Liver (tissue), 9 donors: Measurements from ENCODE around the gene NFIA. TPM values are rescaled to one million over a fixed set of nuclear protein-coding genes. Genes with fewer than 3 reads are reported as not detected.

ENCODE experiments used
- DNase-seq: peaks from one replicate; pipeline ENCODE4 v3.0.0-alpha.2; 2017; ENCODE audit warnings: low spot score
- H3K27ac ChIP-seq, 2 donors: one replicate each; pipeline ENCODE4 v1.7.0; 2013; ENCODE audit warnings: inconsistent platforms in 2 of 2, low read length in 2 of 2, control low read depth in 1 of 2, low read depth in 1 of 2, mild to moderate bottlenecking in 1 of 2
- H3K27me3 ChIP-seq, 4 donors: one replicate each; pipeline versions ENCODE4 v1.6.1 to v1.7.0; 2013; ENCODE audit warnings: low read length in 3 of 4, inconsistent platforms in 1 of 4, mild to moderate bottlenecking in 1 of 4, moderate library complexity in 1 of 4; ENCODE audit not compliant: control insufficient read depth in 4 of 4, insufficient read depth in 4 of 4
- H3K36me3 ChIP-seq, 4 donors: one replicate each; pipeline versions ENCODE4 v1.6.1 to v1.7.0; 2013; ENCODE audit warnings: low read length in 3 of 4, mild to moderate bottlenecking in 3 of 4, low read depth in 1 of 4, moderate library complexity in 1 of 4; ENCODE audit not compliant: control insufficient read depth in 4 of 4, insufficient read depth in 3 of 4
- H3K4me1 ChIP-seq, 4 donors: one replicate each; pipeline versions ENCODE4 v1.6.1 to v1.7.0; 2013; ENCODE audit warnings: low read length in 3 of 4, mild to moderate bottlenecking in 3 of 4, moderate library complexity in 1 of 4; ENCODE audit not compliant: control insufficient read depth in 4 of 4, insufficient read depth in 4 of 4
- H3K4me3 ChIP-seq, 3 donors: one replicate each; pipeline versions ENCODE4 v1.6.1 to v1.7.0; 2013; ENCODE audit warnings: low read length in 3 of 3, control low read depth in 1 of 3, low read depth in 1 of 3, mild to moderate bottlenecking in 1 of 3
- H3K9ac ChIP-seq, 2 donors: one replicate each; pipeline ENCODE4 v1.7.0; 2013; ENCODE audit warnings: low read length in 2 of 2, mild to moderate bottlenecking in 2 of 2, moderate library complexity in 2 of 2, control low read depth in 1 of 2, low read depth in 1 of 2
- H3K9me3 ChIP-seq, 4 donors: one replicate each; pipeline versions ENCODE4 v1.6.1 to v1.7.0; 2013; ENCODE audit warnings: low read length in 3 of 4; ENCODE audit not compliant: control insufficient read depth in 4 of 4
- EGR1 ChIP-seq, 2 donors: IDR thresholded peaks; 2 replicates each; pipeline ENCODE4 v1.6.1; 2016 to 2018; ENCODE audit warnings: antibody characterized with exemption in 2 of 2, low read depth in 2 of 2
- FOXA1 ChIP-seq: IDR thresholded peaks from 2 replicates; pipeline ENCODE4 v1.6.1; 2016; ENCODE audit warnings: antibody characterized with exemption
- FOXA2 ChIP-seq: IDR thresholded peaks from 2 replicates; pipeline ENCODE4 v1.6.1; 2016; ENCODE audit warnings: antibody characterized with exemption
- GABPA ChIP-seq, 2 donors: IDR thresholded peaks in 1 of 2; conservative IDR thresholded peaks in 1 of 2; 2 replicates each; pipeline ENCODE4 v1.6.1; 2016; ENCODE audit warnings: antibody characterized with exemption in 2 of 2, mild to moderate bottlenecking in 1 of 2, moderate library complexity in 1 of 2
- HNF4A ChIP-seq, 2 donors: conservative IDR thresholded peaks; 2 replicates each; pipeline ENCODE4 v1.6.1; 2016; ENCODE audit warnings: antibody characterized with exemption in 2 of 2, mild to moderate bottlenecking in 2 of 2
- HNF4G ChIP-seq: IDR thresholded peaks from 2 replicates; pipeline ENCODE4 v1.6.1; 2016; ENCODE audit warnings: antibody characterized with exemption
- JUND ChIP-seq, 2 donors: IDR thresholded peaks; 2 replicates each; pipeline ENCODE4 v1.6.1; 2016; ENCODE audit warnings: antibody characterized with exemption in 2 of 2
- NR2F2 ChIP-seq: IDR thresholded peaks from 2 replicates; pipeline ENCODE4 v1.6.1; 2016; ENCODE audit warnings: antibody characterized with exemption
- RAD21 ChIP-seq, 2 donors: IDR thresholded peaks; 2 replicates each; pipeline ENCODE4 v1.6.1; 2016; ENCODE audit warnings: antibody characterized with exemption in 2 of 2, mild to moderate bottlenecking in 2 of 2
- RXRA ChIP-seq, 2 donors: IDR thresholded peaks; 2 replicates each; pipeline ENCODE4 v1.6.1; 2017 to 2018; ENCODE audit warnings: antibody characterized with exemption in 2 of 2, mild to moderate bottlenecking in 1 of 2
- SP1 ChIP-seq: IDR thresholded peaks from 2 replicates; pipeline ENCODE4 v1.6.1; 2018; ENCODE audit warnings: antibody characterized with exemption, mild to moderate bottlenecking
- TAF1 ChIP-seq: conservative IDR thresholded peaks from 2 replicates; pipeline ENCODE4 v1.6.1; 2016; ENCODE audit warnings: antibody characterized with exemption, mild to moderate bottlenecking
- YY1 ChIP-seq: IDR thresholded peaks from 2 replicates; pipeline ENCODE4 v1.6.1; 2016; ENCODE audit warnings: antibody characterized with exemption, mild to moderate bottlenecking
- WGBS: extraction: QIAGEN DNeasy Blood & Tissue Kit; methylation state at CpG from one replicate; pipeline ENCODE4 v1.1.7; 2013; 5-methylcytosine and 5-hydroxymethylcytosine counted together
- polyA plus RNA-seq, 2 donors: library from polyadenylated mRNA; stranded (reverse) in 1 of 2; unstranded in 1 of 2; fragments of 200-250 nt in 1 of 2; fragments of >200 nt in 1 of 2; fragmentation: Nextera tagmentation in 1 of 2; extraction: Ambion mirVana in 1 of 2; gene quantifications; one replicate each; pipeline versions ENCODE4 v1.2.1 to v1.2.3, GENCODE V29; 2013 to 2015
- total RNA-seq, 2 donors: library from RNA; depleted of rRNA; stranded (reverse); fragments of >200 nt; gene quantifications; one replicate each; pipeline ENCODE4 v1.2.3, GENCODE V29; 2014
- TF ChIP-seq, protein P1 (sequence below): fragments of 150-350 bp; IDR thresholded peaks from 2 replicates; pipeline ENCODE4 v1.5.1; 2017; ENCODE audit warnings: improper control_type of control experiment, low read depth, low read length; ENCODE audit not compliant: missing input control
- TF ChIP-seq, protein P2 (sequence below): IDR thresholded peaks from 2 replicates; pipeline ENCODE4 v1.6.1; 2016; ENCODE audit warnings: antibody characterized with exemption
- TF ChIP-seq, protein P3 (sequence below): IDR thresholded peaks from 2 replicates; pipeline ENCODE4 v1.6.1; 2016; ENCODE audit warnings: antibody characterized with exemption
- TF ChIP-seq, protein P4 (sequence below): IDR thresholded peaks from 2 replicates; pipeline ENCODE4 v1.6.1; 2016; ENCODE audit warnings: antibody characterized with exemption, mild to moderate bottlenecking
- TF ChIP-seq, protein P5 (sequence below): IDR thresholded peaks from 2 replicates; pipeline ENCODE4 v1.6.1; 2016; ENCODE audit warnings: antibody characterized with exemption
- donor health status: healthy.
- donor health status: healthy.
- donor health status: healthy.
- donor health status: healthy.
- donor health status: healthy.

The NFIA gene
- total and polyA plus RNA-seq, 4 donors, result 6.8 to 53.7 (median 22.2) TPM

DNA sequence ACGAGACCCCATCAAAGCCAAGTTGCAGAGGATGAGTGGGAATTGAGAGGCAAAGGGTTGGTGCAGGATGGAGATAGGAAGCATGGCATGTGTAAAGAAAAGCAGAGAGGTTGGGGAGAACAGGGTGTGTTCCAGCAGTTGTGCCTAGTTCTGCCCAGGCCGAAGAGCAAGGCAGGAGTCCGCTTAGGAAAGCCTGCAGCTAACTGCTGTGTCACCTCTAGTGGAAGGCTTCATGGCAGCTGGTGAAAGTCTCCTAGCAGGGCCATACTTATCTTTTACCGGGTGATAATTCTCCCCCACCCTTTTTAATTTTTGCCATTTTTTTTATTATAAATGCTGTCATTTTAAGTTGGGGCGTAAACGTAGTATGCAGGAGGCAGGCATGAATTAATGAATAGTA is 93.6 kb downstream of the NFIA start:
- H3K9ac ChIP-seq, result no peak overlapping the region
- H3K27ac ChIP-seq, result no peak overlapping the region
- DNase-seq, result no peak
- TF ChIP-seq HNF4A (conservative IDR thresholded peaks at IDR 0.05) (no peak), YY1 (no peak), EGR1 (IDR thresholded peaks at IDR 0.05; ENCODE audit: low read depth in 2 of 2) (no peak), HNF4G (no peak), JUND (IDR thresholded peaks at IDR 0.05) (no peak), GABPA (IDR thresholded peaks at IDR 0.05 in 1 of 2, conservative IDR thresholded peaks at IDR 0.05 in 1 of 2) (no peak), NR2F2 (no peak), FOXA2 (no peak), RAD21 (IDR thresholded peaks at IDR 0.05) (no peak), FOXA1 (no peak), RXRA (IDR thresholded peaks at IDR 0.05) (no peak), SP1 (no peak), TAF1 (no peak)
- TF ChIP-seq, protein P1, sequence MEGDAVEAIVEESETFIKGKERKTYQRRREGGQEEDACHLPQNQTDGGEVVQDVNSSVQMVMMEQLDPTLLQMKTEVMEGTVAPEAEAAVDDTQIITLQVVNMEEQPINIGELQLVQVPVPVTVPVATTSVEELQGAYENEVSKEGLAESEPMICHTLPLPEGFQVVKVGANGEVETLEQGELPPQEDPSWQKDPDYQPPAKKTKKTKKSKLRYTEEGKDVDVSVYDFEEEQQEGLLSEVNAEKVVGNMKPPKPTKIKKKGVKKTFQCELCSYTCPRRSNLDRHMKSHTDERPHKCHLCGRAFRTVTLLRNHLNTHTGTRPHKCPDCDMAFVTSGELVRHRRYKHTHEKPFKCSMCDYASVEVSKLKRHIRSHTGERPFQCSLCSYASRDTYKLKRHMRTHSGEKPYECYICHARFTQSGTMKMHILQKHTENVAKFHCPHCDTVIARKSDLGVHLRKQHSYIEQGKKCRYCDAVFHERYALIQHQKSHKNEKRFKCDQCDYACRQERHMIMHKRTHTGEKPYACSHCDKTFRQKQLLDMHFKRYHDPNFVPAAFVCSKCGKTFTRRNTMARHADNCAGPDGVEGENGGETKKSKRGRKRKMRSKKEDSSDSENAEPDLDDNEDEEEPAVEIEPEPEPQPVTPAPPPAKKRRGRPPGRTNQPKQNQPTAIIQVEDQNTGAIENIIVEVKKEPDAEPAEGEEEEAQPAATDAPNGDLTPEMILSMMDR, result no peak
- TF ChIP-seq, protein P2, sequence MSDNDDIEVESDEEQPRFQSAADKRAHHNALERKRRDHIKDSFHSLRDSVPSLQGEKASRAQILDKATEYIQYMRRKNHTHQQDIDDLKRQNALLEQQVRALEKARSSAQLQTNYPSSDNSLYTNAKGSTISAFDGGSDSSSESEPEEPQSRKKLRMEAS, result no peak
- TF ChIP-seq, protein P3, sequence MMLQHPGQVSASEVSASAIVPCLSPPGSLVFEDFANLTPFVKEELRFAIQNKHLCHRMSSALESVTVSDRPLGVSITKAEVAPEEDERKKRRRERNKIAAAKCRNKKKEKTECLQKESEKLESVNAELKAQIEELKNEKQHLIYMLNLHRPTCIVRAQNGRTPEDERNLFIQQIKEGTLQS, result no peak
- TF ChIP-seq, protein P4, sequence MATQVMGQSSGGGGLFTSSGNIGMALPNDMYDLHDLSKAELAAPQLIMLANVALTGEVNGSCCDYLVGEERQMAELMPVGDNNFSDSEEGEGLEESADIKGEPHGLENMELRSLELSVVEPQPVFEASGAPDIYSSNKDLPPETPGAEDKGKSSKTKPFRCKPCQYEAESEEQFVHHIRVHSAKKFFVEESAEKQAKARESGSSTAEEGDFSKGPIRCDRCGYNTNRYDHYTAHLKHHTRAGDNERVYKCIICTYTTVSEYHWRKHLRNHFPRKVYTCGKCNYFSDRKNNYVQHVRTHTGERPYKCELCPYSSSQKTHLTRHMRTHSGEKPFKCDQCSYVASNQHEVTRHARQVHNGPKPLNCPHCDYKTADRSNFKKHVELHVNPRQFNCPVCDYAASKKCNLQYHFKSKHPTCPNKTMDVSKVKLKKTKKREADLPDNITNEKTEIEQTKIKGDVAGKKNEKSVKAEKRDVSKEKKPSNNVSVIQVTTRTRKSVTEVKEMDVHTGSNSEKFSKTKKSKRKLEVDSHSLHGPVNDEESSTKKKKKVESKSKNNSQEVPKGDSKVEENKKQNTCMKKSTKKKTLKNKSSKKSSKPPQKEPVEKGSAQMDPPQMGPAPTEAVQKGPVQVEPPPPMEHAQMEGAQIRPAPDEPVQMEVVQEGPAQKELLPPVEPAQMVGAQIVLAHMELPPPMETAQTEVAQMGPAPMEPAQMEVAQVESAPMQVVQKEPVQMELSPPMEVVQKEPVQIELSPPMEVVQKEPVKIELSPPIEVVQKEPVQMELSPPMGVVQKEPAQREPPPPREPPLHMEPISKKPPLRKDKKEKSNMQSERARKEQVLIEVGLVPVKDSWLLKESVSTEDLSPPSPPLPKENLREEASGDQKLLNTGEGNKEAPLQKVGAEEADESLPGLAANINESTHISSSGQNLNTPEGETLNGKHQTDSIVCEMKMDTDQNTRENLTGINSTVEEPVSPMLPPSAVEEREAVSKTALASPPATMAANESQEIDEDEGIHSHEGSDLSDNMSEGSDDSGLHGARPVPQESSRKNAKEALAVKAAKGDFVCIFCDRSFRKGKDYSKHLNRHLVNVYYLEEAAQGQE, result no peak
- TF ChIP-seq, protein P5, sequence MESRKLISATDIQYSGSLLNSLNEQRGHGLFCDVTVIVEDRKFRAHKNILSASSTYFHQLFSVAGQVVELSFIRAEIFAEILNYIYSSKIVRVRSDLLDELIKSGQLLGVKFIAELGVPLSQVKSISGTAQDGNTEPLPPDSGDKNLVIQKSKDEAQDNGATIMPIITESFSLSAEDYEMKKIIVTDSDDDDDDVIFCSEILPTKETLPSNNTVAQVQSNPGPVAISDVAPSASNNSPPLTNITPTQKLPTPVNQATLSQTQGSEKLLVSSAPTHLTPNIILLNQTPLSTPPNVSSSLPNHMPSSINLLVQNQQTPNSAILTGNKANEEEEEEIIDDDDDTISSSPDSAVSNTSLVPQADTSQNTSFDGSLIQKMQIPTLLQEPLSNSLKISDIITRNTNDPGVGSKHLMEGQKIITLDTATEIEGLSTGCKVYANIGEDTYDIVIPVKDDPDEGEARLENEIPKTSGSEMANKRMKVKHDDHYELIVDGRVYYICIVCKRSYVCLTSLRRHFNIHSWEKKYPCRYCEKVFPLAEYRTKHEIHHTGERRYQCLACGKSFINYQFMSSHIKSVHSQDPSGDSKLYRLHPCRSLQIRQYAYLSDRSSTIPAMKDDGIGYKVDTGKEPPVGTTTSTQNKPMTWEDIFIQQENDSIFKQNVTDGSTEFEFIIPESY, result no peak
- no peaks in the 10 kb centered on the region for H3K27me3 ChIP-seq
- H3K4me1 ChIP-seq, result peaks cover 0 to 34% (median 10%) of the 10 kb centered on the region in 4 donors
- H3K9me3 ChIP-seq, result no peaks in the 10 kb centered on the region
- 91% methylated on average over 6 of the region's 6 CpGs for WGBS
- H3K36me3 ChIP-seq, result no peaks in the 10 kb centered on the region
- no peak overlapping the region for H3K4me3 ChIP-seq
